HepG2 (cell line): ENCODE results near the gene CST8. TPM values are rescaled to one million over a fixed set of nuclear protein-coding genes. Genes with fewer than 3 reads are reported as not detected.

ENCODE experiments used
- ATAC-seq: fragments of 200-7000 bp; cut with Tn5 transposase; 3 replicates; pipeline ENCODE4 v1.9.1; 2020; ENCODE audit warnings: mild to moderate bottlenecking, moderate library complexity
- BruUV-seq: library from RNA; stranded (reverse); fragments of 400-500 nt; replicated peaks from 2 replicates; lab custom pipeline; 2021; lab: Mats Ljungman, UMichigan
- CTCF ChIA-PET: fragments of 300-600 bp; formaldehyde crosslinking; extraction: SDS; loops from one replicate; lab custom pipeline; 2021; ENCODE audit warnings: low total read pairs, inconsistent platforms, low intra/inter-chr PET ratio; lab: Yijun Ruan, JAX
- POLR2A ChIA-PET: fragments of 350-600 bp; sonication (Branson Sonifier 250); formaldehyde crosslinking; loops from one replicate; lab custom pipeline; 2020; ENCODE audit warnings: antibody characterized with exemption, inconsistent platforms; lab: Yijun Ruan, JAX
- DNase-seq: peaks from one replicate; pipeline ENCODE4 v3.0.0-alpha.2; 2015; ENCODE audit warnings: low spot score
- FAIRE-seq: peaks from 3 replicates; lab custom pipeline; 2011; peaks lifted over from hg19 to GRCh38; lab: Jason Lieb, UNC
- H2AFZ ChIP-seq: one replicate; pipeline ENCODE4 v1.6.1; 2011; ENCODE audit warnings: low read length, inconsistent platforms
- H3K27ac ChIP-seq: fragments of 300-600 bp; 3 replicates; pipeline ENCODE4 v1.8.0; 2011; ENCODE audit warnings: mixed run types, mild to moderate bottlenecking, mixed read lengths, low read length, inconsistent platforms; ENCODE audit not compliant: insufficient read depth; ENCODE audit errors: extremely low read length
- H3K27me3 ChIP-seq, 2 experiments: fragments of 200-600 bp in 1 of 2; 2 replicates in 1 of 2; 3 replicates in 1 of 2; pipeline versions ENCODE4 v1.6.0 to v1.8.0; 2011; ENCODE audit warnings: low read length in 2 of 2, mild to moderate bottlenecking in 2 of 2, moderate library complexity in 2 of 2, inconsistent platforms in 1 of 2; ENCODE audit not compliant: insufficient read depth in 2 of 2, control insufficient read depth in 1 of 2
- H3K36me3 ChIP-seq, 2 experiments: fragments of 200-600 bp in 1 of 2; replicated peaks in 1 of 2; 2 replicates in 1 of 2; 3 replicates in 1 of 2; pipeline versions ENCODE4 v1.5.1 to v1.8.0; 2011; ENCODE audit warnings: low read length in 2 of 2, inconsistent platforms in 1 of 2; ENCODE audit not compliant: insufficient read depth in 2 of 2, control insufficient read depth in 1 of 2
- H3K4me1 ChIP-seq: 2 replicates; pipeline ENCODE4 v1.5.1; 2012; ENCODE audit warnings: low read length, inconsistent platforms; ENCODE audit not compliant: insufficient read depth
- H3K4me2 ChIP-seq: 2 replicates; pipeline ENCODE4 v1.6.0; 2011; ENCODE audit warnings: low read depth, low read length, inconsistent platforms
- H3K4me3 ChIP-seq, 3 experiments: fragments of 200-600 bp in 1 of 3; sonication (generic), shearing (Covaris generic) in 1 of 3; replicated peaks in 1 of 3; 2 replicates each; pipeline ENCODE4 v1.5.1; 2011 to 2016; ENCODE audit warnings: low read length in 3 of 3, inconsistent platforms in 2 of 3, low read depth in 2 of 3, mild to moderate bottlenecking in 2 of 3, control low read depth in 1 of 3, mixed read lengths in 1 of 3; ENCODE audit not compliant: insufficient read depth in 1 of 3
- H3K79me2 ChIP-seq: one replicate; pipeline ENCODE4 v1.6.1; 2011; ENCODE audit warnings: low read length, inconsistent platforms; ENCODE audit not compliant: insufficient read depth
- H3K9ac ChIP-seq: 2 replicates; pipeline ENCODE4 v1.6.0; 2011; ENCODE audit warnings: mild to moderate bottlenecking, low read depth, low read length, inconsistent platforms; ENCODE audit not compliant: insufficient read depth
- H3K9me3 ChIP-seq: 2 replicates; pipeline ENCODE4 v1.5.1; 2012; ENCODE audit warnings: mild to moderate bottlenecking, low read length
- H4K20me1 ChIP-seq: 2 replicates; pipeline ENCODE4 v1.6.0; 2011; ENCODE audit warnings: inconsistent platforms, mild to moderate bottlenecking, low read length, moderate library complexity; ENCODE audit not compliant: insufficient read depth
- AGO2 ChIP-seq: fragments of 200-400 bp; formaldehyde crosslinking; optimal IDR thresholded peaks from 2 replicates; pipeline ENCODE3; 2017; ENCODE audit warnings: mild to moderate bottlenecking, low read depth, low read length, moderate library complexity
- HIVEP1 ChIP-seq: sonication (generic); formaldehyde crosslinking; IDR thresholded peaks from 2 replicates; pipeline ENCODE4 v1.4.0; 2020; ENCODE audit warnings: mild to moderate bottlenecking, missing genetic modification reagents
- MLLT10 ChIP-seq: sonication (generic); formaldehyde crosslinking; IDR thresholded peaks from 2 replicates; pipeline ENCODE4 v1.4.0; 2020; ENCODE audit warnings: missing genetic modification reagents
- NFE2L2 ChIP-seq: fragments of 150-350 bp; IDR thresholded peaks from 2 replicates; pipeline ENCODE4 v1.6.1; 2014; ENCODE audit warnings: low read length
- RFX1 ChIP-seq: fragments of 450-650 bp; IDR thresholded peaks from 2 replicates; pipeline ENCODE4 v1.6.1; 2017
- SKI ChIP-seq: fragments of 450-650 bp; IDR thresholded peaks from one replicate; pipeline ENCODE4 v1.6.1; 2018; ENCODE audit warnings: mild to moderate bottlenecking; ENCODE audit not compliant: partially characterized antibody
- TOPORS ChIP-seq: sonication (generic); formaldehyde crosslinking; IDR thresholded peaks from 2 replicates; pipeline ENCODE4 v1.8.0; 2023; ENCODE audit warnings: mild to moderate bottlenecking, missing genetic modification reagents
- ZNF264 ChIP-seq: sonication (generic); formaldehyde crosslinking; IDR thresholded peaks from 2 replicates; pipeline ENCODE4 v1.4.0; 2020; ENCODE audit warnings: missing genetic modification reagents
- ZNF317 ChIP-seq: sonication (generic); formaldehyde crosslinking; IDR thresholded peaks from 2 replicates; pipeline ENCODE4 v1.5.0; 2020; ENCODE audit warnings: mild to moderate bottlenecking, missing genetic modification reagents
- ZNF749 ChIP-seq: sonication (generic); formaldehyde crosslinking; IDR thresholded peaks from 2 replicates; pipeline ENCODE4 v1.8.0; 2022; ENCODE audit warnings: mild to moderate bottlenecking, missing genetic modification reagents, moderate library complexity, borderline replicate concordance
- ZNF775 ChIP-seq: sonication (generic); formaldehyde crosslinking; IDR thresholded peaks from 2 replicates; pipeline ENCODE4 v1.4.0; 2020; ENCODE audit warnings: missing genetic modification reagents, mild to moderate bottlenecking, moderate library complexity, borderline replicate concordance
- ZNF879 ChIP-seq: sonication (generic); formaldehyde crosslinking; IDR thresholded peaks from 2 replicates; pipeline ENCODE4 v1.8.1; 2023; ENCODE audit warnings: missing genetic modification reagents
- WGBS: methylation state at CpG from one replicate; pipeline ENCODE4 v1.1.6; 2017; ENCODE audit warnings: low lambda C conversion rate; 5-methylcytosine and 5-hydroxymethylcytosine counted together
- in situ Hi-C: cut with HindIII; loops from 2 replicates; pipeline ENCODE4 v1.10.0; 2017; ENCODE audit warnings: low pct_unique_long_range_greater_than_20kb; ENCODE audit not compliant: extremely low pct_ligation_motif_present
- intact Hi-C: fragments of 100-400 bp; cut with micrococcal nuclease; formaldehyde crosslinking; loops from one replicate; pipeline ENCODE4 v1.10.0; 2022; ENCODE audit not compliant: unreplicated experiment
- polyA plus RNA-seq, 8 experiments: library from polyadenylated mRNA; depleted of rRNA in 3 of 8; stranded (reverse) in 7 of 8; unstranded in 1 of 8; fragments of >200 nt; fragmentation: Illumina TruSeq in 4 of 8; extraction: Trizol in 4 of 8; gene quantifications; 2 replicates each; pipeline versions ENCODE4 v1.2.1 to v1.2.3, GENCODE V29; 2011 to 2016; ENCODE audit warnings: low read depth in 4 of 8, missing spikeins in 1 of 8, mixed read lengths in 1 of 8; ENCODE audit not compliant: insufficient read depth in 1 of 8
- total RNA-seq, 5 experiments: library from RNA; depleted of rRNA; stranded (reverse); fragments of >200 nt; fragmentation: Illumina TruSeq; extraction: Trizol; gene quantifications; 2 replicates each; pipeline ENCODE4 v1.2.3, GENCODE V29; 2016; ENCODE audit warnings: low read depth in 1 of 5
- TF ChIP-seq, protein P1 (sequence below): sonication (generic); formaldehyde crosslinking; IDR thresholded peaks from 2 replicates; pipeline ENCODE4 v1.4.0; 2020; ENCODE audit warnings: mild to moderate bottlenecking, missing genetic modification reagents, borderline replicate concordance
- TF ChIP-seq, protein P2 (sequence below): sonication (generic); formaldehyde crosslinking; IDR thresholded peaks from 2 replicates; pipeline ENCODE4 v1.5.1; 2020; ENCODE audit warnings: missing genetic modification reagents, mild to moderate bottlenecking, borderline replicate concordance
- TF ChIP-seq, protein P3 (sequence below): conservative IDR thresholded peaks from 2 replicates; pipeline ENCODE4 v1.6.1; 2018; ENCODE audit warnings: missing genetic modification reagents

The CST8 gene
- total and polyA plus RNA-seq, 2 of the 13 experiments (the other 11 are each of a cell fraction or from before 2014, with no cell fraction given), result not detected

DNA sequence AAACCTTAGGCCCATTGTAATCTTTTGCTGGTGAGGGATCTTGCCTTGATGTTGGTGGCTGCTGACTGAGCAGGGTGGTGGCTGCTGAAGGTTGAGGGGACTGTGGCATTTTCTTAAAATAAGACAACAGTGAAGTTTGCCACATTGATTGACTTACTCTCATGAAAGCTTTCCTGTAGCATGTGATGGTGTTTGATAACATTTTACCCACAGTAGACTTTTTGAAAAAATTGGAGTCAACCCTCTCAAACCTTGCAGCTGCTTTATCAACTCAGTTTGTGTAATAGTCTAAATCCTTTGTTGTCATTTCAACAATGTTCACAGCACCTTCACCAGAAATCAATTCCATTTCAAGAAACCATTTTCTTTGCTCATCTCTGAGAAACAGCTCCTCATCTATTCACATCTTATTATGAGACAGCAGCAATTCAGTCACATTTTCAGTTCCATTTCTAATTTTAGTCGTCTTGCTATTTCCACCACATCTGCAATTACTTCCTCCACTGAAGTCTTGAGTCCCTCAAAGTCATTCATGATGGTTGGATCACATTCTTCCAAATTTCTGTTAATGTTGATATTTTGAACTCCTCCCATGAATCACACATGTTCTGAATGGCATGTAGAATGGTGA lies 40.1 kb downstream of the CST8 start (continued):
- no peak for TF ChIP-seq MLLT10 (CRISPR knock-in tag)
- no peak for TF ChIP-seq AGO2
- no peak for TF ChIP-seq ZNF317 (CRISPR knock-in tag)
- no peak for TF ChIP-seq HIVEP1 (CRISPR knock-in tag)

DNA sequence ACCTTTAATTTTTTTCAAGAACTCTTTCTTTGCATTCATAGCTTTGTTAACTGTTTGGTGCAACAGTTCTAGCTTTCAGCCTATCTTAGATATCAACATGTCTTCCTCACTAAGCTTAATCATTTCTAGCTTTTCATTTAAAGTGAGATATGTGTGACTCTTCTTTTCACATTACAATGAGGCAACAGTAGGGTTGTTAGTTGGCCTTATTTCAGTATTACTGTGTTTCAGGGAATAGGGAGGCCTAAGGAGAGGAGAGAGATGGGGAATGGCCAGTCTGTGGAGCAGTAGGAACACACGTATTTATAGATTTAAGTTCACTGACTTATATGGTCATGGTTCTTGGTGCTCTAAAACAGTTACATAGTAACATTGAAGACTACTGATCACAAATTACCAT lies 41.6 kb downstream of the CST8 start:
- peaks cover 4% of the 10 kb centered on the region; the same call in 1 of the 2 replicates for H3K9me3 ChIP-seq
- no peak overlapping the region for H3K9ac ChIP-seq
- FAIRE-seq (no peak), DNase-seq (no peak), ATAC-seq (no peak)
- H3K79me2 ChIP-seq, result no peaks in the 10 kb centered on the region
- no TSS peak for BruUV-seq
- ChIA-PET POLR2A (no interaction called here), CTCF (no interaction called here)
- TF ChIP-seq ZNF749 (CRISPR knock-in tag) (no peak), ZNF775 (CRISPR knock-in tag) (no peak)
- no peaks in the 10 kb centered on the region for H3K4me1 ChIP-seq
- intact Hi-C loops (no loop called here), in situ Hi-C loops (no loop called here)
- H3K4me3 ChIP-seq, result no peak overlapping the region
- H3K27ac ChIP-seq, result no peak overlapping the region
- H3K27me3 ChIP-seq, result no peaks in the 10 kb centered on the region
- 8% methylated on average over 1 of the region's 1 CpG for WGBS
- no peak overlapping the region for H3K4me2 ChIP-seq
- no peaks in the 10 kb centered on the region for H4K20me1 ChIP-seq
- no peak overlapping the region for H2AFZ ChIP-seq
- no peaks in the 10 kb centered on the region for H3K36me3 ChIP-seq

DNA sequence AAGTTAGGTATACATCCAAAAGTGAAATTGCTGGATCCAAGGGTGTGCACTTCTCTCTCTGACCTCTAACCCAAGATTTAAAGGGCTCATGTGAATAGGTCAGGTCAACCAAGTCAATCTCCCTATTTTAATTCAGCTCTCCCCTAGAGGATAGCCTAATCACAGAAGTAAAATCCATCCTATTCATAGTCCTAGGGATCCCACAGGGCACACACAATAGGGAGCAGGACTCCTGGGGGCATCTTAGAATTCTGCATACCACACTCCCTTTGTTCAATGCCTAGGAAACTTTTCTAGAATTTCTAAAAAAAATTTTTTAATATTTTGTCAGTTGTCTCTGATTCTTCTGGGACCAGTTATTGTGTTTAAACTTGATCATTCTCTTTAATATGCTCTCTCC lies 42.2 kb downstream of the CST8 start:
- no peaks in the 10 kb centered on the region for H3K36me3 ChIP-seq
- DNase-seq (no peak), ATAC-seq (no peak), FAIRE-seq (no peak)
- ChIA-PET POLR2A (no interaction called here), CTCF (no interaction called here)
- no peaks in the 10 kb centered on the region for H3K27me3 ChIP-seq
- no peaks in the 10 kb centered on the region for H4K20me1 ChIP-seq
- intact Hi-C loops, result no loop called here
- H3K4me1 ChIP-seq, result no peaks in the 10 kb centered on the region
- H3K9me3 ChIP-seq, result peaks cover 4% of the 10 kb centered on the region; the same call in 1 of the 2 replicates
- H3K79me2 ChIP-seq, result no peaks in the 10 kb centered on the region
- in situ Hi-C loops, result no loop called here
- no peak overlapping the region for H3K27ac ChIP-seq
- no peak overlapping the region for H2AFZ ChIP-seq
- H3K4me2 ChIP-seq, result no peak overlapping the region
- H3K9ac ChIP-seq, result no peak overlapping the region
- no peak overlapping the region for H3K4me3 ChIP-seq
- no TSS peak for BruUV-seq
- TF ChIP-seq RFX1 (no peak), ZNF264 (CRISPR knock-in tag) (no peak), ZNF879 (CRISPR knock-in tag) (no peak), NFE2L2 (no peak), TOPORS (no peak), SKI (no peak)
- TF ChIP-seq, protein P1, sequence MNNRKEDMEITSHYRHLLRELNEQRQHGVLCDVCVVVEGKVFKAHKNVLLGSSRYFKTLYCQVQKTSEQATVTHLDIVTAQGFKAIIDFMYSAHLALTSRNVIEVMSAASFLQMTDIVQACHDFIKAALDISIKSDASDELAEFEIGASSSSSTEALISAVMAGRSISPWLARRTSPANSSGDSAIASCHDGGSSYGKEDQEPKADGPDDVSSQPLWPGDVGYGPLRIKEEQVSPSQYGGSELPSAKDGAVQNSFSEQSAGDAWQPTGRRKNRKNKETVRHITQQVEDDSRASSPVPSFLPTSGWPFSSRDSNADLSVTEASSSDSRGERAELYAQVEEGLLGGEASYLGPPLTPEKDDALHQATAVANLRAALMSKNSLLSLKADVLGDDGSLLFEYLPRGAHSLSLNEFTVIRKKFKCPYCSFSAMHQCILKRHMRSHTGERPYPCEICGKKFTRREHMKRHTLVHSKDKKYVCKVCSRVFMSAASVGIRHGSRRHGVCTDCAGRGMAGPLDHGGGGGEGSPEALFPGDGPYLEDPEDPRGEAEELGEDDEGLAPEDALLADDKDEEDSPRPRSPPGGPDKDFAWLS, result no peak
- TF ChIP-seq, protein P2, sequence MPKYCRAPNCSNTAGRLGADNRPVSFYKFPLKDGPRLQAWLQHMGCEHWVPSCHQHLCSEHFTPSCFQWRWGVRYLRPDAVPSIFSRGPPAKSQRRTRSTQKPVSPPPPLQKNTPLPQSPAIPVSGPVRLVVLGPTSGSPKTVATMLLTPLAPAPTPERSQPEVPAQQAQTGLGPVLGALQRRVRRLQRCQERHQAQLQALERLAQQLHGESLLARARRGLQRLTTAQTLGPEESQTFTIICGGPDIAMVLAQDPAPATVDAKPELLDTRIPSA, result no peak
- TF ChIP-seq, protein P3, sequence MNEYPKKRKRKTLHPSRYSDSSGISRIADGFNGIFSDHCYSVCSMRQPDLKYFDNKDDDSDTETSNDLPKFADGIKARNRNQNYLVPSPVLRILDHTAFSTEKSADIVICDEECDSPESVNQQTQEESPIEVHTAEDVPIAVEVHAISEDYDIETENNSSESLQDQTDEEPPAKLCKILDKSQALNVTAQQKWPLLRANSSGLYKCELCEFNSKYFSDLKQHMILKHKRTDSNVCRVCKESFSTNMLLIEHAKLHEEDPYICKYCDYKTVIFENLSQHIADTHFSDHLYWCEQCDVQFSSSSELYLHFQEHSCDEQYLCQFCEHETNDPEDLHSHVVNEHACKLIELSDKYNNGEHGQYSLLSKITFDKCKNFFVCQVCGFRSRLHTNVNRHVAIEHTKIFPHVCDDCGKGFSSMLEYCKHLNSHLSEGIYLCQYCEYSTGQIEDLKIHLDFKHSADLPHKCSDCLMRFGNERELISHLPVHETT, result no peak
